ENCODE results near the gene NUP210L.
"Not testable (repeated sequence)": the region's sequence is repeated elsewhere in the genome, so short reads cannot be mapped to it uniquely, and the experiment has no call there.

The NUP210L gene

DNA sequence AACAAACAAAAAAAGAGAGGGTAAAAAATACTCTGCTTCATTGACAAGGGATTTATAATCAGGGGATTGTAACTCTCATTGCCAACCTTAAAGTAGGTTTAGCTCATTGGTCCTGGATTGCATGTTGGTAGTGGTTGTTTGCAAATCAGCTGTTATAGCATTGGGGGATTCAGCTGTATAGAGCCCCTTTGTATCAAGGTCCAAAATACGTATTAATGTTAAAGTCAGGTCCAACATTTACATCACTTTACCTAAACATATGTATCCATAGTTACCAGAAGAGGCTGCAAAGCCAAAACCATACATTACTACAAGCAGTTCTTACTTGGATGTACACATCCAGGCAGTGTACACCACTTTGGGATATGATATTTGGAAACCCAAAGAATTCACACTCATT lies 134.9 kb downstream of the NUP210L start:
- no peak overlapping the region for H3K4me3 ChIP-seq (ENCODE audit: low read depth, low read length)
- DNase-seq (ENCODE audit: low read depth): no peak
- TF ChIP-seq, protein P1, sequence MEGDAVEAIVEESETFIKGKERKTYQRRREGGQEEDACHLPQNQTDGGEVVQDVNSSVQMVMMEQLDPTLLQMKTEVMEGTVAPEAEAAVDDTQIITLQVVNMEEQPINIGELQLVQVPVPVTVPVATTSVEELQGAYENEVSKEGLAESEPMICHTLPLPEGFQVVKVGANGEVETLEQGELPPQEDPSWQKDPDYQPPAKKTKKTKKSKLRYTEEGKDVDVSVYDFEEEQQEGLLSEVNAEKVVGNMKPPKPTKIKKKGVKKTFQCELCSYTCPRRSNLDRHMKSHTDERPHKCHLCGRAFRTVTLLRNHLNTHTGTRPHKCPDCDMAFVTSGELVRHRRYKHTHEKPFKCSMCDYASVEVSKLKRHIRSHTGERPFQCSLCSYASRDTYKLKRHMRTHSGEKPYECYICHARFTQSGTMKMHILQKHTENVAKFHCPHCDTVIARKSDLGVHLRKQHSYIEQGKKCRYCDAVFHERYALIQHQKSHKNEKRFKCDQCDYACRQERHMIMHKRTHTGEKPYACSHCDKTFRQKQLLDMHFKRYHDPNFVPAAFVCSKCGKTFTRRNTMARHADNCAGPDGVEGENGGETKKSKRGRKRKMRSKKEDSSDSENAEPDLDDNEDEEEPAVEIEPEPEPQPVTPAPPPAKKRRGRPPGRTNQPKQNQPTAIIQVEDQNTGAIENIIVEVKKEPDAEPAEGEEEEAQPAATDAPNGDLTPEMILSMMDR (conservative IDR thresholded peaks at IDR 0.05; ENCODE audit: low read depth, low read length): no peak

DNA sequence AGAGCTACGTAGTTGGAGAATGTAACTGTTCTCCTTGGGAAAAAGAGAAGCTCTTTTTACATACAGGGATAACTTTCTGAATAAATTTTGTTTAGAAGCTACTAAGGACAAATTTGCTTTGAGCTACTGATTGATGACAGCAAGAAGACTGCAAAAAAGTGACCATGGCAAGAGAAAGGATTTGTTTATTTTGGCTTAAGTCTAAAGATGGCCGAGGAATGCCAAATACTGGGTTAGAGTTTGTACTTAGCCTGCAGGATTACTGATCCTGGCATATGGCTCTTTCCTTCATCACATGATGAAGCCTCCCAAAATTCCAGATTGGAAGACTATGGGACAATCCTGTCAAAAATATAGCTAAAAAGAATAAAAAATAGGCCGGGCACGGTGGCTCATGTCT lies 135.6 kb downstream of the NUP210L start:
- no peak overlapping the region for H3K4me3 ChIP-seq (ENCODE audit: low read depth, low read length)
- no peak for DNase-seq (ENCODE audit: low read depth)
- TF ChIP-seq, protein P1 (conservative IDR thresholded peaks at IDR 0.05; ENCODE audit: low read depth, low read length): no peak

DNA sequence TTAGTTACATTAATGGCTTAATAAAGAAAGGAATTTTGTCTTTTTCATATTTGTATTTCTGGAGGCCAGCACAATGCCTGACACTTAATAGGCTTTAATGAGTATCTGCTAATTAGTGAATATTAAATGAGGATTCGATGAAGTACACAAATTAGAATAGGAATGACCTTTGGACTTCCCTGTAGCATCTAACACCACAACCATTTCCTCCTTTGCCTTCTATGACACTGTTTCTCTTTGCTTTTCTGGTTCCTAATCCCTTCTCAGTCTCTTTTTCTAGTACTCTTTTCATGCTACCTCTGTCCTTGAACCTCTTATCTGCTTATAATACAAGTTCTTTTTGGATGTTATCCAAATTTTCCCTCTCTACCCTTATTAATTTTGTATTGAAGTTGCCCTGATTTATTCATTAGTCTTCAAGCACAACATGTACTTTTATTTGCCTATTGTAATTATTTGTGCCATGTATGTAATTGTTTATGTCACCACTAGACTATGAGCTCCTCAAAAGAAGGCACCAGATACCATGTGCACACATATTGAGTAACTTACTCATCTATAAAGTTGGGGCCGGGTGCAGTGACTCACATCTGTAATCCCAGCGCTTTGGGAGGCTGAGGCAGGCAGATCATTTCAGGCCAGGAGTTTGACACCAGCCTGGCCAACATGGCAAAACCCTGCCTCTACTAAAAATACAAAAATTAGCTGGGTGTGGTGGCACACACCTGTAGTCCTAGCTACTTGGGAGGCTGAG lies 140.5 kb downstream of the NUP210L start:
- H3K4me3 ChIP-seq (ENCODE audit: low read depth, low read length): no peak overlapping the region
- TF ChIP-seq, protein P1 (conservative IDR thresholded peaks at IDR 0.05; ENCODE audit: low read depth, low read length): no peak
- peak; percentile 68 for DNase-seq (ENCODE audit: low read depth)

DNA sequence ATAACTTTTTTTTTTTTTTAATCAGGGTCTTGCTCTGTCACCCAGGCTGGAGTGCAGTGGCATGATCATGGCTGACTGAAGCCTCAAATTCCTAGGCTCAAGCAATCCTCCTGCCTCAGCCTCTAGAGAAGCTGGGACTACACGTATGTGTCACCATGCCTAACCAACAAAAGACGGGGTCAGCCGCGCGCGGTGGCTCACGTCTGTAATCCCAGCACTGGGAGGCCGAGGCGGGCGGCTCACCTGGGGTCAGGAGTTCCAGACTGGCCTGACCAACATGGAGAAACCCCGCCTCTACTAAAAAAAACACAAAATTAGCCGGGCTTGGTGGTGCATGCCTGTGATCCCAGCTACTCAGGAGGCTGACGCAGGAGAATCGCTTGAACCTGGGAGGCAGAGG lies 142.3 kb downstream of the NUP210L start:
- DNase-seq (ENCODE audit: low read depth); H3K4me3 ChIP-seq (ENCODE audit: low read depth, low read length): not testable (repeated sequence)

DNA sequence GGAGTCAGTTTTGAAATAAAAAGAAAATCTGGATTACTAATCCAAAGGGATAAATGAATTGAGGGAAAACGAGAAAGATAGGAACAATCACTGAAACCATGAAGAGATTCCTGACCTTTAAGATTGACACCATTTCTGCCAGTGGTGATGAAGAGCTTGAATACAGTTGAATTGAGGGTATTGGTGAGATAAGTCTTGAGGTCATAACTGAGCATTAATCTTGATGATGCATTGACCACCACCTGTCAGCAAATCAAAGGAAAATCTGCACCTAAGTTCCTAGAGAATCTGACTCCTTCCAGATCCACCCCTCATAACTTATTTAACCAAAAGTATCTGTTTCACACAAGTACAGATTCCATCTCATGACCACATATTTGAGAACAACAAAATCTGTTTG lies 142.7 kb downstream of the NUP210L start:
- DNase-seq (ENCODE audit: low read depth): no peak
- no peak overlapping the region for H3K4me3 ChIP-seq (ENCODE audit: low read depth, low read length)
- TF ChIP-seq, protein P1 (conservative IDR thresholded peaks at IDR 0.05; ENCODE audit: low read depth, low read length): no peak

DNA sequence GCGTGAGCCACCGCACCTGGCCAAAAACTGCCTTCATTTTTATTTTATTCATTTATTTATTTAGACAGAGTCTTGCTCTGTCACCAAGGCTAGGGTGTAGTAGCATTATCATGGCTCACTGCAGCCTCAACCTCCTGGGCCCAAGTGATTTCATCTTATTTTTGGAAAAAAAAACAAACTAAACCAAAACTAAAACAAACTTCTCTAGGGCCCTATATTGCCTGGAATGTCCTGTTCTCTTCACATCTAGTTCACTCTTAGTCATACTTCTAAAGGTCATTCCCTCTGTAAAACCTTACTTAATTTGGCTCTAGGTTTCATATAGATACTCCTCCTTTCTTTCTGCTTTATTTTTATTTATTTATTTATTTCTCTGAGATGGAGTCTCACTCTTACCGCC lies 148.7 kb downstream of the NUP210L start:
- DNase-seq (ENCODE audit: low read depth): peak; percentile 89
- TF ChIP-seq, protein P1 (conservative IDR thresholded peaks at IDR 0.05; ENCODE audit: low read depth, low read length): no peak
- H3K4me3 ChIP-seq (ENCODE audit: low read depth, low read length): no peak overlapping the region

DNA sequence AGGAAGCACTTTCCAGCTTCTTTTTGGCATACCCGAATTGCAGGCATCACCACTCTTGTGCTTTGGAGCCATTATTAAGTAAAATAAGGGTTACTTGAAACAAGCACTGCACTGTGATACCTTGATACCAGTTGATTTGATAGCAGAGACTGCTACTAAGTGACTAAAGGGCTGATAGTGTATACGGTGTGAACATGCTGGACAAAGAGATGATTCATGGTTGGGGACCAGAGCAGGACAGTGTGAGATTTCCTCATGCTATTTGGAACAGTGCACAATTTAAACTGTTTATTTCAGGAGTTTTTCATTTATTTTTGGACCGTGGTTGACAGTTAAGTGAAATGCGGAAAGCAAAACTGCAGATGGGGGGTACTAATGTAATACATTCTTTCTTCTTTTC lies 154.5 kb downstream of the NUP210L start:
- no peak for DNase-seq (ENCODE audit: low read depth)
- TF ChIP-seq, protein P1 (conservative IDR thresholded peaks at IDR 0.05; ENCODE audit: low read depth, low read length): no peak
- no peak overlapping the region for H3K4me3 ChIP-seq (ENCODE audit: low read depth, low read length)

DNA sequence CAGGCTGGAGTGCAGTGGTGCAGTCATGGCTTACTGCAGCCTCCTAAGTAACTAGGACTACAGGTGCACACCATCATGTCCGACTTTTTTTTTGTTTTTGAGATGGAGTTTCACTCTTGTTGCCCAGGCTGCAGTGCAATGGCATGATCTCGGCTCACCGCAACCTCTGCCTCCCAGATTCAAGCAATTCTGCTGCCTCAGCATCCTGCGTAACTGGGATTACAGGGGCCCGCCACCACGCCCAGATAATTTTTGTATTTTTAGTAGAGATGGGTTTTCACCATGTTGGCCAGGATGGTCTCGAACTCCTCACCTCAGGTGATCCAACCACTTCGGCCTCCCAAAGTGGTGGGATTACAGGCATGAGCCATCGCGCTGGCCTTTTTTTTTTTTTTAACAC lies 158.0 kb downstream of the NUP210L start:
- H3K4me3 ChIP-seq (ENCODE audit: low read depth, low read length); DNase-seq (ENCODE audit: low read depth): not testable (repeated sequence)

Data from choroid plexus epithelial cell (primary cell).